ENCODE results near the gene FBXO7.

The FBXO7 gene

GRCh38 chr22:32546496-32546895 is 71.9 kb downstream of the FBXO7 start:
- in situ Hi-C loops (cut with MboI; ENCODE audit: low sequenced_read_pairs): loop anchor here (25.0 kb wide), 2 partner anchors 241 to 441 kb away; no protein-coding TSS in a partner anchor

- in situ Hi-C loops (cut with MboI; ENCODE audit: low sequenced_read_pairs): loop anchor here (25.0 kb wide), 2 partner anchors 240 to 440 kb away; no protein-coding TSS in a partner anchor
These were observed 72.3 kb downstream of the FBXO7 start for GRCh38 chr22:32546935-32547334.

- in situ Hi-C loops (cut with MboI; ENCODE audit: low sequenced_read_pairs): loop anchor here (25.0 kb wide), 2 partner anchors 239 to 439 kb away; no protein-coding TSS in a partner anchor
These were observed 73.4 kb downstream of the FBXO7 start for GRCh38 chr22:32548039-32548438.

Data from HL-60/S4 treated with phorbol 12-myristate 13-acetate at 8.2 ng/mL for 4 days and 3 days (cell line).